GM10248 (cell line): ENCODE results near the gene SLC25A48.

Experiments used
- CTCF ChIA-PET: fragments of 300-600 bp; sonication (Branson Sonifier 250); formaldehyde crosslinking; extraction: SDS; loops from one replicate; lab custom pipeline; 2021; ENCODE audit warnings: antibody characterized with exemption; lab: Yijun Ruan, JAX
- POLR2A ChIA-PET: fragments of 350-650 bp; sonication (Branson Sonifier 250); formaldehyde crosslinking; extraction: SDS; loops from one replicate; lab custom pipeline; 2020; ENCODE audit warnings: antibody characterized with exemption; lab: Yijun Ruan, JAX
- DNase-seq: peaks from one replicate; pipeline ENCODE4 v3.0.0; 2012; ENCODE audit errors: extremely low spot score
- TF ChIP-seq, protein P1 (sequence below): IDR thresholded peaks from 2 replicates; pipeline ENCODE4 v1.5.1; 2012; ENCODE audit warnings: mild to moderate bottlenecking, low read depth; ENCODE audit errors: extremely low read depth, missing control alignments, control extremely low read depth

SLC25A48 gene

DNA sequence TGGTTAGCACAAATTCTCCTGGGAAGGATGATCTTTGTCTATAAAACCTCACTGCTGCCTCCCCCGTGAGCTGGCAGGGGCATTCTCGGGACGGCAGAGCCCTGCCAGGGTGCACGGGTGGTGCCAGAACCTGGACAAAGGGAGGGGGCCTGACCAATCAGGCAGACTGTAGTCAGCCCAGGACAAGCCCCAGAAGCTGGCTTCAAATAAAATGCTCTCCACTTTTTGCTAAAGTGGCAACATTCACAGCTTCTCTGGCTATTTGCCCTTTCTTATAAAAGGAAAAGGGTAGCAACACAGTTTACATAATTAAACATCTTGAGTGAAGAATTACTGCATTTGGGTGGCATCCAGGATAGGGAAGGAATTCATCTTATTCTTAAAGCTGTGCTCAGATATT lies 46.8 kb downstream of the SLC25A48 start:
- TF ChIP-seq, protein P1, sequence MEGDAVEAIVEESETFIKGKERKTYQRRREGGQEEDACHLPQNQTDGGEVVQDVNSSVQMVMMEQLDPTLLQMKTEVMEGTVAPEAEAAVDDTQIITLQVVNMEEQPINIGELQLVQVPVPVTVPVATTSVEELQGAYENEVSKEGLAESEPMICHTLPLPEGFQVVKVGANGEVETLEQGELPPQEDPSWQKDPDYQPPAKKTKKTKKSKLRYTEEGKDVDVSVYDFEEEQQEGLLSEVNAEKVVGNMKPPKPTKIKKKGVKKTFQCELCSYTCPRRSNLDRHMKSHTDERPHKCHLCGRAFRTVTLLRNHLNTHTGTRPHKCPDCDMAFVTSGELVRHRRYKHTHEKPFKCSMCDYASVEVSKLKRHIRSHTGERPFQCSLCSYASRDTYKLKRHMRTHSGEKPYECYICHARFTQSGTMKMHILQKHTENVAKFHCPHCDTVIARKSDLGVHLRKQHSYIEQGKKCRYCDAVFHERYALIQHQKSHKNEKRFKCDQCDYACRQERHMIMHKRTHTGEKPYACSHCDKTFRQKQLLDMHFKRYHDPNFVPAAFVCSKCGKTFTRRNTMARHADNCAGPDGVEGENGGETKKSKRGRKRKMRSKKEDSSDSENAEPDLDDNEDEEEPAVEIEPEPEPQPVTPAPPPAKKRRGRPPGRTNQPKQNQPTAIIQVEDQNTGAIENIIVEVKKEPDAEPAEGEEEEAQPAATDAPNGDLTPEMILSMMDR: no peak
- ChIA-PET CTCF (interaction anchor here (1.1 to 3.6 kb wide), 3 partner anchors 9 to 296 kb away, joined by 3 to 12 read pairs (median 4); no protein-coding TSS in a partner anchor), POLR2A (no interaction called here)

DNA sequence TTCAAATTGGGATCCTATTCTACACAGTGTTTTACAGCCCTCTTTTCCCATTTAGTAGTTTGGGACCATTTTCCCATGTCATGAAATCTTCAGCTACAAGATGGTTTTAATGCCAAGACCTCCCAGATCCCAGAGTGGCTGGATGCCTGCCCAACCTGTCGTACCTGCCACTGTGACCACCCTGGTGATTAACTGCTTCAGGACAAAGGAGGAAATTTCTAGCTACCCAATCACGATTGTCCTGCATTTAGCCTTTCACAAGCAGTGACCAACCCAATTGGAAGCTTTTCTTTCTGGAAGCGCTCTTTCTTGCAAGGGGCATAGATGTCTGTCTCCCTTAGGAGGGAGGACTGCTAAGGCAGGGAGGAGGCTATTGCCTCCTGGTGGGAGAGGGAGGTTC lies 47.4 kb downstream of the SLC25A48 start:
- ChIA-PET POLR2A (no interaction called here), CTCF (interaction anchor here (1.1 to 3.6 kb wide), 3 partner anchors 10 to 296 kb away, joined by 3 to 12 read pairs (median 4); no protein-coding TSS in a partner anchor)
- TF ChIP-seq, protein P1: no peak
- no peak for DNase-seq

More for the DNA sequence above, 46.8 kb downstream of the SLC25A48 start:
- no peak for DNase-seq

DNA sequence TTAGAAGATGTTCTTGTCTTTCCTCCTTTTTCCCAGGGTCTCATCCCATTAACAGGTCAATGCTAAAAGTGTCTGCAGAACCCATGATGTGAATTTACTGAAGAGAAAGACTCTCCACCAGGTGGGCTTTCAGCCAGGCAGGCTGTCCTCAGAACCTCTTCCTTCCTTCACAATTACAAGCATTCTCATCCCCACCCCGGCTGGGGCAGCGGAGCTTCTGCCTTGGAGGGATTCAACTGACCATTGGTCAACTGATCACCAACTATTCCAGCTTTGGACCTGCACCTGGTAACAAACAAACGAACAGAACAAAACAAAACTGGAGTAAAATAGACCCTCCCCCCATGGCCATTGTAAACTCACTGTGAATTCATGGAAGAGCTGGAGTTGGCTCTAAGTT lies 48.6 kb downstream of the SLC25A48 start:
- ChIA-PET POLR2A (no interaction called here), CTCF (interaction anchor here (1.0 to 3.6 kb wide), 3 partner anchors 8 to 11 kb away, joined by 4 to 12 read pairs (median 4); no protein-coding TSS in a partner anchor)
- TF ChIP-seq, protein P1: no peak
- no peak for DNase-seq

DNA sequence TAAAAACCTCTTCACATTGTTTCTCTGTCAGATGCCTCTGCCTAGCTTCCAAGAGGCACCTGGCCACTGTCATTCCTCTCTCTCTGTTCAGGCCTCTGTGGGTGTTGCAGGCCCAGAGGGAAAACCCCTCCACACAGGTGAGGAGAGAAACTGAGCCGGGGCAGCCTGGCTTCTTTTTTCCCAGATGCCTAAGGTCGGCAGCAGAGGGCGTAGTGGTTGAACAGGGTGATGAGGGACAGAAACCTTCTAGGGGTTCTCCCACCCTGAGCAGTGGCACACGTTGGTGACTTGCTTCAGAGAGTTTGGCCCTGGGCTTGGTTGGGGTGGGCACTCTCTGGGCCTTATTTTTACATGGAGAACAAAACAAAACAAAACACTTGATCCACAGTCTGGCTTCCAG lies 49.0 kb downstream of the SLC25A48 start:
- DNase-seq: peak; percentile 32
- ChIA-PET CTCF (interaction anchor here (1.0 to 3.6 kb wide), 2 partner anchors 8 to 9 kb away, joined by 4 to 12 read pairs; no protein-coding TSS in a partner anchor), POLR2A (no interaction called here)
- TF ChIP-seq, protein P1: peak; percentile 29

DNA sequence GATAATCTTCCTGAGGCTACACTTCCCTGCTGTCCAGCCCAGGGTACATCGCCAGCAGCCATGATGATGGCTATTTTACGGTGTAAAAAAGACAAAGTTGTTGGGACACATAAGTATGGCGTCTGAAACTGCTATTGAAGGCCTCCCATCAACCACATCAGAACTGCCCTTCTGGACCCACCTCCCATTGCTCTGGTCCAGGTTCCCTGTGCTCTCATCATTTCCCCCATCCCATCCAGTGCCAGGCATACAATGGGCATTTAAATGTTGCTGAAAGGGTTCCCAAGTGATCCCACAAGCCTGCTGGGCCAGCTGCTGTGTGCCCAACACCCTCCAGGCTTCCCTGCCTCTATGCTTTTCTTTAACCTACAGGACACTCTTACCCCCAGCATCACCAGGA lies 50.6 kb downstream of the SLC25A48 start:
- TF ChIP-seq, protein P1: no peak
- ChIA-PET CTCF (interaction anchor here (0.6 to 1.2 kb wide), 2 partner anchors 10 to 182 kb away, joined by 3 to 4 read pairs; no protein-coding TSS in a partner anchor), POLR2A (no interaction called here)
- DNase-seq: no peak

DNA sequence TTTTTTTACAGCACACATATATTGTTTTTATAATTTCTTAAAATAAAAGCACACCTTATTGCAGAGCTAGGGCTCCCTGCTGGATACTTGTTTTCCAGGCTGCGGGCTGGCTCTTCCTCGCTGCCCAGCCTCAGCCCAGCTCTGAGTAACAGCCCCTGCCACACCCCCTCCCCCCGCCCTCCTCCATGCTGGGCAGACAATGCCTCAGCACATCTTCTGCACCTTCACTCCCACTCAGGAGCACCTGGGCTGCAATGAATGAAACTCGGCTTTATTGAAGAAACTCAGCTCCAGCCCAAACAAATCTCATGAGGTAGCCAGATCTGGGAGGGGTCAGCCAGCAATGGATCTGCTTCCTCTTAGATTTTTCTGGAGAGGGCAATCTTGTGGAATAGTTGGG lies 51.7 kb downstream of the SLC25A48 start:
- TF ChIP-seq, protein P1: no peak
- ChIA-PET CTCF (interaction anchor here (0.9 to 1.5 kb wide), 3 partner anchors 12 to 326 kb away, joined by 3 to 12 read pairs (median 4); no protein-coding TSS in a partner anchor), POLR2A (no interaction called here)
- no peak for DNase-seq
